Esophagus squamous epithelium (tissue), 4 donors: ENCODE data around the gene LPO.

ENCODE experiments used
- POLR2A ChIP-seq, 4 donors: fragments of 450-650 bp; IDR thresholded peaks; one replicate each; pipeline ENCODE4 v1.6.1; 2017; ENCODE audit warnings: antibody characterized with exemption in 4 of 4, mild to moderate bottlenecking in 4 of 4, moderate library complexity in 3 of 4
- TF ChIP-seq, protein P1 (sequence below), 6 experiments: fragments of 450-650 bp in 4 of 6; fragments of 200-600 bp in 2 of 6; sonication (generic) in 2 of 6; IDR thresholded peaks; one replicate each; pipeline ENCODE4 v1.5.1; 2016 to 2019; ENCODE audit warnings: antibody characterized with exemption in 6 of 6, mild to moderate bottlenecking in 4 of 6, moderate library complexity in 4 of 6

- TF ChIP-seq, protein P1, sequence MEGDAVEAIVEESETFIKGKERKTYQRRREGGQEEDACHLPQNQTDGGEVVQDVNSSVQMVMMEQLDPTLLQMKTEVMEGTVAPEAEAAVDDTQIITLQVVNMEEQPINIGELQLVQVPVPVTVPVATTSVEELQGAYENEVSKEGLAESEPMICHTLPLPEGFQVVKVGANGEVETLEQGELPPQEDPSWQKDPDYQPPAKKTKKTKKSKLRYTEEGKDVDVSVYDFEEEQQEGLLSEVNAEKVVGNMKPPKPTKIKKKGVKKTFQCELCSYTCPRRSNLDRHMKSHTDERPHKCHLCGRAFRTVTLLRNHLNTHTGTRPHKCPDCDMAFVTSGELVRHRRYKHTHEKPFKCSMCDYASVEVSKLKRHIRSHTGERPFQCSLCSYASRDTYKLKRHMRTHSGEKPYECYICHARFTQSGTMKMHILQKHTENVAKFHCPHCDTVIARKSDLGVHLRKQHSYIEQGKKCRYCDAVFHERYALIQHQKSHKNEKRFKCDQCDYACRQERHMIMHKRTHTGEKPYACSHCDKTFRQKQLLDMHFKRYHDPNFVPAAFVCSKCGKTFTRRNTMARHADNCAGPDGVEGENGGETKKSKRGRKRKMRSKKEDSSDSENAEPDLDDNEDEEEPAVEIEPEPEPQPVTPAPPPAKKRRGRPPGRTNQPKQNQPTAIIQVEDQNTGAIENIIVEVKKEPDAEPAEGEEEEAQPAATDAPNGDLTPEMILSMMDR (IDR thresholded peaks at IDR 0.05): no peak
- no peak for TF ChIP-seq POLR2A (IDR thresholded peaks at IDR 0.05)
Observed at GRCh38 chr17:58192612-58193011, 45.8 kb upstream of the LPO start, which contains the start of gene EPX.
